ENCODE data around the gene RAB20.
"Not testable (repeated sequence)": the region's sequence is repeated elsewhere in the genome, so short reads cannot be mapped to it uniquely, and the experiment has no call there.

Gene RAB20

DNA sequence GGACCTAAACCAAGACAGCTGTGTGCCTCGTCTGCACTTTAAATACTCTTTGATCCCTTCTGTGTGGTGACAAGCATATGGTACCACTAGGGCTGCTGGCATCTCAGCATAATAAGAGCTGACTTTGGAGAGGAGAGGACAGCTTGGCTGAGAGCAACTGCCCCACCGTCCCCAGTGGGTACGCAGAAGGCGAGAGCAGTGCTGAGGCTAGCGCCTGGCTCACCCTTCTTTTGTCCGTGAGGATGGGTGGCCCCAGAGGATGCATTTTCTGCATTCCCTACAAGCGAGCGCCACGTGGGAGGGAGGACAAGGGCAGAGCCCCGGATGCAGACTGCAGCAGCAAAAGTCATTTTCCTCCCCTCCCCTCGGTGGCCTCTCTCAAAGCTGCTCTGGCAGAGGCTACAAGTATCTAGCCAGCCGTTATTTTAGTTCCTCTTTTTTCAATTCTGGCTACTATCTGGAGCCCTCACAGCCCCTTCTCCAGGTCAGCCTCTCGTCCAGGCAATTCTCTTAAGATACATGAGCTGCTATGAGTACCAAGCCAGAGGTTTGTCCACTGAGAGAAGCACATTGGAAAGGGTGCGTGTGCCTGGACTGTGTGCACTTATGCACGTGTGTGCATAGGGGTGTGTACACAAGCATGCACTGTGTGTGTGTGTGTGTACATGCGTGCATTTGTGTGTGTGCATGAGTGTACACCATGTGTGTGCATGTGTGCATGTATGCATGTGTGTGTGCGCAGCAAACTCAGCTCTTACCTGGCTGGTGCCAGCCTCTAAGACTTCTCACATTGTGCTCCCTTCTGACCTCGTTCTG is 51.3 kb downstream of the RAB20 start:
- DNase-seq (ENCODE audit: low read depth in 1 of 2, low spot score in 1 of 2), result no peak

DNA sequence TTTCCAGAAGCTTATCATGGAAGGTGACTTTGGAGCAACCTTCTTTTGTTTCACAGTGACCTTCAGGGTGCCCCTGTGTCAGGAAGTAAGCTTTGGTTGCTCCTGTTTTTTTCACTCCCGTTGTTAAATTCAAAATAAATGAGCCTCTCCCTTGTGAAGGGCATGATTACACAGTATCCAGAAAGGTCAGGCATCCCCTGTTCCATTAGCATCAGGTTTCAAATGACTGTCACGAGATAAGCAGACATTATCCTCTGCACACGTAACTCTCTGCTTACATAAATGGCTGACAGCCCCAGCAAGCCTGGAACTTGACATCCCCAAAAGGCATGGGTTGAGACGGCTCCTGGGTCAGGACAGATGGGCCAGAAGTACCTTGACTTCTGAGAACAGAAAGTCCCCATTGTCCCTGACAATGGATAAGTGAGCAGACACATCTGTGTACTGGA is 52.0 kb downstream of the RAB20 start:
- DNase-seq (ENCODE audit: low read depth in 1 of 2, low spot score in 1 of 2), result no peak

DNA sequence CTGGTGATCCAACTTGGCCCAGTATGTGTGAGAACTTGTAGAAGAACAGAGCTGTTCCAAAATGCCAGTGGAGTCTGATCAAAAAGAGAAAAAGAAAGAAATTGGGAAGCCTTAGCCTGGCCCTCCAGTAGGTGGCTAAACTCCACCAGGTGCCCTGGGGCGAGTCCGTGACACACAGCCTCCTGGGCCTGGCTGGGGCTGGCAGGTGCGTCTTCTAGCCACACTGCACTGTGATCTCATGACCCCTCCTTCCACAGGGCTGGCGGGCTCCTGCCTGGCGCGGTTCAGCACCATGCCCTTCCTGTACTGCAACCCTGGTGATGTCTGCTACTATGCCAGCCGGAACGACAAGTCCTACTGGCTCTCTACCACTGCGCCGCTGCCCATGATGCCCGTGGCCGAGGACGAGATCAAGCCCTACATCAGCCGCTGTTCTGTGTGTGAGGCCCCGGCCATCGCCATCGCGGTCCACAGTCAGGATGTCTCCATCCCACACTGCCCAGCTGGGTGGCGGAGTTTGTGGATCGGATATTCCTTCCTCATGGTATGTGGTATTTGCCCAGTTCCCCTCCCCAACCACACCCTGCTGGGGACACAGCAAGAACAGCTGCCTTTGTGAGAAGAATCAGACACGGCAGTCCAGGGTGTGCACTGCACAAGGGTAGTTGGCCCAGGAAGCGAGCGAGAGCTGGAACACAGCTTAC is 53.7 kb downstream of the RAB20 start:
- DNase-seq (ENCODE audit: low read depth in 1 of 2, low spot score in 1 of 2), result no peak

DNA sequence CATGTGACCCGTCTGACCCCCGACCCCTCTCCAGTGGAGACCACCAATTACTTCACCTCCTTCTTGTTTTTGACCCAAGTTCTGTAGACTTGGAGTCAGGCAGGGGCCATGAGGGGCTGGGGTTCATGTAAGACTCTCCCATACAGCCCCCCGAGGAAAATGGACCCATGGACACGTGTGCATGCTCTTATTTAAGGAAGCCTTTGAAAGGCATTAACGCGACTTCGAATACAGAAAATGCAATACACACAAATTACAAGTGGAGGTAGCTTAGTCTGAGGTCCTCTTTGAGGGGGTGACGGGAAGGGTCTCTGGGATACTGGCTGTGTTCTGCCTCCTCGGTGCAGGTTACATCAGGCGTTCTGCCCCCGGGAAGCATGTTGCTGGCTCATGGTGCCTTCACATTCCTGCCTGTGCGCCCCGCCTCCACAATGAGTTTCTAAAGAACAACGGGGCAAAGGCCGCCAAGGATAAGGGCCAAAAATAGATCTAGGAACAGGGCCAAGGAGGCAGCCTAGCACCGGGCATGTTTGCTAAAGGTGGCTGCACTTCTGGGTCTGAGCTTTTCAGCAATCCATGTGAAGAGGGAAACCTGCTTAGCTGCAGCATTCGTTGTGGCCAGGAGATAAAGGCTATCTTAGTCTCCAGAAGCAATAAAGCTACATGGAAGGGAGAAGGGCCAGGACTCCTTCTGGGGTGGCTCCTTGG is 54.5 kb downstream of the RAB20 start:
- no peak for DNase-seq (ENCODE audit: low read depth in 1 of 2, low spot score in 1 of 2)

DNA sequence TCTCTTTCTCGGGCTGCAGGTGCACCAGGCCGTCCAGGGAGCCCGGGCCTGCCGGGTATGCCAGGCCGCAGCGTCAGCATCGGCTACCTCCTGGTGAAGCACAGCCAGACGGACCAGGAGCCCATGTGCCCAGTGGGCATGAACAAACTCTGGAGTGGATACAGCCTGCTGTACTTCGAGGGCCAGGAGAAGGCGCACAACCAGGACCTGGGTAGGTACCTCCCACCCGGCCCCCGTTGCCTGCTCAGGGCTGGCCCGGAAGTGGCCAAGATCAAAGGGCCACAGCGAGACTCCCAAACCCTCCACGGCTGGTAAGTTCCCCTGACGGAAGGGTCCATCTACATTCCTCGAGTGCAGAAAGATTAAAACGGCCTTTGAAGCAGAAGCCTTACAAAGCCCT is 55.1 kb downstream of the RAB20 start:
- DNase-seq (ENCODE audit: low read depth in 1 of 2, low spot score in 1 of 2), result no peak

DNA sequence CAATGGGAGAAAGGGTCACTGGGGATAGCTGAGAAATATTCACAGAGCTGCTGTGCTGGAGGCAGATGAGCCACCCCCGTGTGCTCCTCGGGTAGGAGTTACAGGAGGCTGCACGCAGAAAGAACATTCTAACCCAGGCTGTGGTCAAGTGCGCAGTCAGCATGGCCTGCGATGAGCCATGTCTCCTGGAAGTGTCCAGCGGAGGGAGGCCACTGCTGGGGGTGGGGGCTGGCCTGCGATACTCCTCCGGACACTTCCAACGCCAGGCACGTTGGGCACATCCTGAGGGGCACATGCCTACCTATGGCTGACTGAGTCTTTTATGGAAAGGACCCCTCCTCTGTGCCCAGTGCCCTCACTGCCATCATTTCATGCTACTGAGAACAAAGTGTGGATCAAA is 55.9 kb downstream of the RAB20 start:
- DNase-seq (ENCODE audit: low read depth in 1 of 2, low spot score in 1 of 2), result no peak

DNA sequence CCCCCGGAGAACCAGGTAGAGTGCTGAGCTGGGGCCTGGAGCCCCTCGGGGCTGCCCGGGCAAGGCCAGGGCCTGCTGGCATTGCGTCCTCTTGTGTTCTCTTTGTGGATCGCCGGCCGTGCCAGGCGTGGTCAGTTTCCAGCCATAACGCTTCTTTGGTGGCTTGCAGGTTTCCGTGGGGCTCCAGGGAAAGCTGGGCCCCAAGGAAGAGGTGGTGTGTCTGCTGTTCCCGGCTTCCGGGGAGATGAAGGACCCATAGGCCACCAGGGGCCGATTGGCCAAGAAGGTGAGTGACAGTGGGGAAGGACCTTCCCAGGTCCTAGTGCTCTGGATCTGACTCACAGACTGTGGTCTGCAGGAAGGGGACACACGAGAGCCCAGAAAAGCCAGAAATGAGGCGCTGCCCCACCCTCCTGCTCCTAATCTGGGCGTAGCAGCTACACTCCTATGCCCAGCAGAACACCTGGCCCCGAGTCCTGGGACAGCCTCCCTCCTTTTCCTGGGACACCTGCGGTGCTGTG is 57.5 kb downstream of the RAB20 start:
- no peak for DNase-seq (ENCODE audit: low read depth in 1 of 2, low spot score in 1 of 2)

DNA sequence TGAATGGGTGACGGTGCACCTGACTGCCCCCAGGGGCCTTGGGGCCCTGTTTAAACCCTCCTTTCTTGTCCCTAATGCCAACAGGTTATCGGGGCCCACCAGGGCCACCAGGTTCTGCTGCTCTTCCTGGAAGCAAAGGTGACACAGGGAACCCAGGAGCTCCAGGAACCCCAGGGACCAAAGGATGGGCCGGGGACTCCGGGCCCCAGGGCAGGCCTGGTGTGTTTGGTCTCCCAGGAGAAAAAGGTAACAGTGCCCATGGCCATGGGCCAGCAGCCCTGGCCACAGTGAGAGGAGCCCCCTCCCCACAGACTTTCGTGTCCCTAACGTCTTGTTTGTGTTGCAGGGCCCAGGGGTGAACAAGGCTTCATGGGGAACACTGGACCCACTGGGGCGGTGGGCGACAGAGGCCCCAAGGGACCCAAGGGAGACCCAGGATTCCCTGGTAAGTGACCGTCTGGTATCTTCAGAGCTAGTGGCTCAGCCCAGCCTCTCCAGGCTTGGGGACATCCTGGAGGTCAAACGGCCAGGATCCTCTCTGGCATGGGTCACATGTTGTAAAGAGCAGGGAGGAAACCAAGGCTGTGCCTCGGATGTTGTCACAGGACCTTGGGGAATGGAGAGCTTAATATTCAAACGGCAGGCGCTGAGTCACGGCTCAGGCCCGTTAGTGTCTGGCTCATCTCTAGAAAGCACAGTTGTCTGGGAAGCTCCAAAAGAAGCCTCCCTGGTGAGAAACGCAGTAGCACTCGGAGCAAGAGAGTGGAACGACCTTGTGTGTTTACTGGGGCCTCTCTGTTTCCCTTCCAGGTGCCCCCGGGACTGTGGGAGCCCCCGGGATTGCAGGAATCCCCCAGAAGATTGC is 58.3 kb downstream of the RAB20 start:
- DNase-seq (ENCODE audit: low read depth in 1 of 2, low spot score in 1 of 2), result no peak

DNA sequence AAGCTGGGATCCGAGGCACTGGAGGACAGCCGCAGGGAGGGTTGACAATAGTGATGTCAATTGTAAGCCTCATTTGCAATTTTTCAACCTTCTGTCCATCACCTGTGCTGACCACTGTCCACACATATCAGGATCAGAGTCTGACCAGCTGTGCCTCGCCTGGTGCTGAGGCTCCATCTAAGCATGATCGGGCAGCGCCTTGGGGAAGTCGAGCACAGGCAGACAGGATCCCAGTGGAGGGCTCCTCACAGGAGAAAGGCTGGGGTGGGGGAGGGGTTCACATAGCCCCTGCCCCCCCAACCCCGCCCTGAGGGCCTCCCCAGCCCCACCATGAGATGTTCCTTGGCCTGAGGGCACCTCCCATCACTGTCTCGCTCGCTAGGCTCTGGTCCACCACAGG is 60.3 kb downstream of the RAB20 start:
- no peak for DNase-seq (ENCODE audit: low read depth in 1 of 2, low spot score in 1 of 2)

DNA sequence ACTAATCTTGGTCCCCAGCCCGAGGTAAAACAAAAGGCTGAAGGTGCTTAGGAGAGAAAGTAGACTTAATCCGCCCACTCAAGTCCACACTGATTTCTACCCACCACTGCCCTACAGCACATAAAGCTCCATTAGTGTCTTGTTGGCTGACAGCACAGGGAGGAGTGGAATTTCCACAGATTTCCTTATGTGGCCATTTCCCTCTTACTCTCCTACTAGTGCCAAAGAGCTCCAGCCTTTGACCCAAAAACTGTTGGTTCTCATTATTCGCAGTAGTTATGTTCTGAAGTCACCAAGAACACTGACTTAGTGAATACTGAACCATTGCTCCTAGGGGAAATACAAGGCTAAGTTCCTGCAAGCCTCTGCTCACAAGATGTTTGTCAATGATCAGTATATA is 61.2 kb downstream of the RAB20 start:
- no peak for DNase-seq (ENCODE audit: low read depth in 1 of 2, low spot score in 1 of 2)

DNA sequence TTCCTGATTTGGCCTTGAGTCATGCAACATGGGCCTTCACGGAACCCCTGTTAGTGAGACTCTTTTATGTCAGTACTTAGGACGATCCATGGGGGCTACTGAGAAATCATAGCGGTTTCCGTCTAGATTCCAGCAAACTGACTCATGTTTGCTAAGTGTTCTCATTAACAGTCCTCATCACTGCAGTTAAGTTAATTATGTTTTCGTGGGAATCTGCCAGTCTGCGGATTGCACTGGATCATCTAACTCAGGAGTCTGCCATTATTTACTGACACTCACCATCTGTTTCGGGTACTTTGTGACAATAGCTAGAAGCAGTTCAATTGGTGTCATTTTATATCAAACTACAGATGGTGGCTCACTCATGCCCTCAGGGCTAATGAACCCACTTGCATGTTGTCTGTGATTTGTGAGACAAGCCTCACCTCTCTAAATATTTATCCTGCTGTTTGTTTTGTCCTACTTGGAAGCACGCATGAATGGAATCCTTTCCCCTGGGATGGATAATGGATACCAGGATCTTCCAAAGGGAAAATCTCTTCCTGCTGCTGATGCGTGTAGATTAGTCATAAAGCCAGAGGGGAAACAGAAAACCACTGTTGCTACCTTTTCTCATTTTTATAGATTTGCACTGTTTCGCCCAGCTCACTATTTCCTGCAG is 61.8 kb downstream of the RAB20 start:
- no peak for DNase-seq (ENCODE audit: low read depth in 1 of 2, low spot score in 1 of 2)

DNA sequence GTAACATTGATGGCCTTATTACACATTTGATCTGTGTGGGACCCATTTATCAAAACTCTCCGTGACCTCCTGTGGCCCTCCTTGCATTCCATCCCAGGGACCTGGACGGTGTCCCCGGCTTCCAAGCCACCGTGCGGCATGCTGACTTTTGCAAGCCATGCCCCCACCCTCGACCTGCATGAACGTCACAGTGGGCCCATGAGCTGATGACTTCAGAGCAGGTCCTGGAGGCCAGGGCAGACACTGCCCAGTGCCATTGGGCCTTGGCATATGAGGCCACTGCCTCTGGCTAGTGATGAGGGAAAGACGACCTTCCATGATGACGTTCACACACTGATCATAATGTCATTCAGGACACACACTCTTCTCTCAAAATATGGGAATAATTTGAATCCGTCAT is 62.8 kb downstream of the RAB20 start:
- DNase-seq (ENCODE audit: low read depth in 1 of 2, low spot score in 1 of 2), result no peak

DNA sequence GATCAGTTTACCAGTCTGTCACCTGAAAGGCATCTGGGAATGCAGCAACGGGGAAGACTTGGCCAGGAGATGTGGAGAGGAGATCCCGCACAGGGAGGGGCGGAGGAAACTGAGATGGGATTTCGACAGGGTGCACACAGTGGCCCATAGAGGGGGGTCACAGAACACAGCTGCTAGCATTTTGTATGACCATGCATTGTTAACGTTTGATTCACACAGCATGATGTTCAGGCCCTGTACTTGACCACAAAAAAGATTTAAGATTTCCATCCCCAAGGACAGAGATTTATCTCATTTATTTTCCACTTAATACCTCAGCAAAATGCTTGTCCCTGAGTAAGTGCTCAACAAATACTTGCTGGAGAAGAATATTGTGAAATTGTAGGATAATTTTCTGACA is 63.2 kb downstream of the RAB20 start:
- DNase-seq (ENCODE audit: low read depth in 1 of 2, low spot score in 1 of 2), result no peak

DNA sequence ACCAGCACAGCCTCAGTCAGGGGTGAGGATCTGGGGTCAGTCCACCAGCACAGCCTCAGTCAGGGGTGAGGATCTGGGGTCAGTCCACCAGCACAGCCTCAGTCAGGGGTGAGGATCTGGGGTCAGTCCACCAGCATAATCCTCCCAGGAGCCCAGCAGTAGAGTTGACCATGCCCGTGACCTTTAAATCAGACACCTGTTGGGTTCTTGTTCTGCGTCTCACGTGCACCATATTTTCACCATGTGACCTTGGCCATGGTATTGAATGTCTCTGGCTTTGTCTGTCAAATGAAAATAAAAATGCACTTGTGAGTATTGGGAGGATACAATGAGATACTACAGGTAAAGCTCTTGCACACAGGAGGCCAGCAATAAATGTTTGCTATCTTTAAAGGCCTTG is 63.6 kb downstream of the RAB20 start:
- DNase-seq (ENCODE audit: low read depth in 1 of 2, low spot score in 1 of 2), result not testable (repeated sequence)

DNA sequence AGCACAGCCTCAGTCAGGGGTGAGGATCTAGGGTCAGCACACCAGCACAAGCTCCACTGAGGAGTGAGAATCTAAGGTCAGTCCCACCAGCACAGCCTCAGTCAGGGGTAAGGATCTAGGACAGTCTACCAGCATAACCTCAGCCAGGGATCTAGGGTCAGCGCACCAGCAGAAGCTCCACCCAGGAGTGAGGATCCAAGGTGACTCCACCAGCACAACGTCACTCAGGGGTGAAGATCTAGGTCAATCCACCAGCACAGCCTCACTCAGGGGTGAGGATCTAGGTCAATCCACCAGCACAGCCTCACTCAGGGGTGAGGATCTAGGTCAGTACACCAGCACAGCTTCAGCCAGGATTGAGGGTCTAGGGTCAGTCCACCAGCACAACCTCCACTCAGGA is 64.5 kb downstream of the RAB20 start:
- no peak for DNase-seq (ENCODE audit: low read depth in 1 of 2, low spot score in 1 of 2)

DNA sequence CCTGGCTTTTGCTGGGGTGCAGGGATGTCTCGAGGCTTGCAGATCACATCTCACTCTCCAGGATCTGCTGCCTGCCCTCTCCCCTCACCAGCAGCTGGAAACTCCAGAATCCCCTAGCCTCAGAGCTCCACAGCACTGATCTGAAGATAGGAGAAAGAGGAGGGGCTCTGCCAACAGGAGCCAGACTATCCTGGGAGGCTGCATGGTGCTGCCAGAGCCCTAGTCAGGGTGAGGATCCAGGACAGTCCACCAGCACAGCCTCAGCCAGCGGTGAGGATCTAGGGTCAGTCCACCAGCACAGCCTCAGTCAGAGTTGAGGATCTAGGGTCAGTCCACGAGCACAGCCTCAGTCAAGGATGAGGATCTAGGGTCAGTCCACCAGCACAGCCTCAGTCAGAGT is 65.2 kb downstream of the RAB20 start:
- no peak for DNase-seq (ENCODE audit: low read depth in 1 of 2, low spot score in 1 of 2)

DNA sequence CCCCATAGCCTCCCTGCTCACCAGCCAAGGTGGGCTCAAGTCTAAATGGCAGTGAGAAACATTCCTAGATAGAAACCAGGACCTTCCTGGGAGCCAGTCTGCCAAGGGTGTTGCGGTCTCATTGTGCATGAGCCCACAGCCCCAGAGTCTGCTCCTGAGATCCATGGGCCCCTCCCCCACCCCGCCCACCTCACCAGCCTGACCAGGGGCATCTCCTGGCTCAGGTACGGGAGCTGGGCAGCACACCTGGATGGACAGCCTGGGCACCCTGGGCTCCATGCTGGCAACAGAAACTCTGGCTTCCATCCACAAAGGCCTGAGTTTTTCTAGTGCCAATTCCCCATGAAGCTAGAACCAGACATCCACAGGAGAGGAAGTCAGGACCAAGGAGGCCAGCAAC is 65.6 kb downstream of the RAB20 start:
- DNase-seq (ENCODE audit: low read depth in 1 of 2, low spot score in 1 of 2), result no peak

DNA sequence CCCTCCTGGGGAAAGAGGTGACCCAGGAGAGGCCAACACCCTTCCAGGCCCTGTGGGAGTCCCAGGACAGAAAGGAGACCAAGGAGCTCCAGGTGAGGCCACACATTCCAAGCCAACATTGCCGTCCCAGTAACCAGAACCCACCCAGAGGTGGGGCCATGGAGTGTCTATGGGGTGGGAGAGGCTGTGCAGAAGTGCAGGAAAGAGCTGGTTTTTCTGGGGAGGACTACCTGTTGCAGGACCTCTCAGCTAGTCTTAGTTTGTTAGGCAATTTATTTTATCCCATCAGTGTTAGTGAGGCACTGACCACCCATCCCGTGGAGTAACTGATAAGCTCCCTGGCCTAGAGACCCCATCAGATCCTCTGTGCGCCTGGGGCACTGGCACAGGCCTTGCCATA is 66.1 kb downstream of the RAB20 start:
- no peak for DNase-seq (ENCODE audit: low read depth in 1 of 2, low spot score in 1 of 2)

DNA sequence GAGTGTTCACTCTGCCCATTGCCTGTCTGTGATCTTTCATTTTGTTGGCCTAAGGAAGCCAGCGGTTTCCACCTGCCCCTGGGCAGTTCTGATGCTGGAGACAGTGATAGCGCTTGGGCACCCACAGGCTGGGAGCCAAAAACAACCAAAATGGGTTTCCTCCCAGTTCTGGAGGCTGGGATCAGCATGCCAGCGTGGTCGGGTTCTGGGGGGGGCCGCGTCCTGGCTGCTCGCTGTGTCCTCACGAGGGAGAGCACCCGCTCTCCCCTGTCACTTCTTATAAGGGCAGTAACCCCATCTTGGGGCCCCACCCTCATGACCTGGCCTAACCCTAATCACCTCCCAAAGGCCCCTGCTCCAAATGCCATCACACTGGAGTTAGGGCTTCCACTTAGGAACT is 67.9 kb downstream of the RAB20 start:
- no peak for DNase-seq (ENCODE audit: low read depth in 1 of 2, low spot score in 1 of 2)
